GM21528 (cell line): ENCODE results near the gene SERPINI1.

Experiments used
- ATAC-seq: cut with Tn5 transposase; IDR thresholded peaks from one replicate; pipeline ENCODE4 v1.9.1; 2021; ENCODE audit warnings: mild to moderate bottlenecking, moderate library complexity; ENCODE audit not compliant: unreplicated experiment, low FRiP score

The SERPINI1 gene

GRCh38 chr3:167733961-167734497 lies 1.5 kb upstream of the SERPINI1 start:
- no peak for ATAC-seq

GRCh38 chr3:167734498-167735232 lies 856 bp upstream of the SERPINI1 start, which contains the start of gene PDCD10:
PDCD10 (minus strand) TSS chr3:167734892; CDS start chr3:167720157, 14,735 bp downstream.
- ATAC-seq = peak; percentile 91

GRCh38 chr3:167736264-167736787 lies 805 bp downstream of the SERPINI1 start:
- ATAC-seq = no peak

GRCh38 chr3:167736997-167737396 lies 1.5 kb downstream of the SERPINI1 start:
- ATAC-seq = no peak

GRCh38 chr3:167738037-167738436 lies 2.5 kb downstream of the SERPINI1 start:
- ATAC-seq = no peak

GRCh38 chr3:167739190-167739810 lies 3.8 kb downstream of the SERPINI1 start:
- no peak for ATAC-seq

GRCh38 chr3:167740961-167741587 lies 5.6 kb downstream of the SERPINI1 start:
- peak; percentile 93 for ATAC-seq

- ATAC-seq = no peak
Measured at GRCh38 chr3:167742338-167742737, 6.8 kb downstream of the SERPINI1 start.

GRCh38 chr3:167743799-167744198 lies 8.3 kb downstream of the SERPINI1 start:
- ATAC-seq = no peak

GRCh38 chr3:167749209-167749608 lies 13.7 kb downstream of the SERPINI1 start:
- no peak for ATAC-seq

GRCh38 chr3:167749728-167750127 lies 14.2 kb downstream of the SERPINI1 start:
- no peak for ATAC-seq

- ATAC-seq = peak; percentile 98
Measured at GRCh38 chr3:167750272-167750971, 14.9 kb downstream of the SERPINI1 start.

GRCh38 chr3:167754049-167754448 lies 18.5 kb downstream of the SERPINI1 start:
- ATAC-seq = no peak

- ATAC-seq = no peak
Measured at GRCh38 chr3:167761302-167761701, 25.8 kb downstream of the SERPINI1 start.

GRCh38 chr3:167762296-167762695 lies 26.8 kb downstream of the SERPINI1 start:
- no peak for ATAC-seq

- ATAC-seq = peak; percentile 54
Measured at GRCh38 chr3:167772992-167773391, 37.5 kb downstream of the SERPINI1 start.

- peak; percentile 86 for ATAC-seq
Measured at GRCh38 chr3:167773584-167773983, 38.1 kb downstream of the SERPINI1 start.

- no peak for ATAC-seq
Measured at GRCh38 chr3:167776066-167776685, 40.7 kb downstream of the SERPINI1 start.

GRCh38 chr3:167777356-167777755 lies 41.8 kb downstream of the SERPINI1 start:
- ATAC-seq = no peak
